Measurements from ENCODE around the gene SLCO1B1.

DNA sequence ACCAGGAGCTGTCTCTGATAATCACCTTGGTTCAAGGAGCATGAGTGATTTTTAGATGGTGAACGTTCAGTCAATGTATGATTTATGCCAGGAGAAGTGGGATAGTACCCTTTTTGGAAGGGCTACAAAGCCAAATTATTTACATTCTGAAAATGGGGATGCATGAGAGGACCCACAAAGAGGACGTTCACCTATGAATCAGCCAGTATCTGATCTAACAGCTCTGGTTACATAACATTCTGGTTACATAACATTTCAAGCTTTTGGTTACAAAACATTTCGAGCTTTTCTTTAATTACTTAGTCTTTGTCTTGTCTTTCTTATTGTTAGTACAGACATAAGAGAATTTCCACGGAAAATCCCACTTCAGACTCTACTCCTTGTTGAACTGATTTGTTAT lies 134.9 kb downstream of the SLCO1B1 start:
- TF ChIP-seq, protein P1, sequence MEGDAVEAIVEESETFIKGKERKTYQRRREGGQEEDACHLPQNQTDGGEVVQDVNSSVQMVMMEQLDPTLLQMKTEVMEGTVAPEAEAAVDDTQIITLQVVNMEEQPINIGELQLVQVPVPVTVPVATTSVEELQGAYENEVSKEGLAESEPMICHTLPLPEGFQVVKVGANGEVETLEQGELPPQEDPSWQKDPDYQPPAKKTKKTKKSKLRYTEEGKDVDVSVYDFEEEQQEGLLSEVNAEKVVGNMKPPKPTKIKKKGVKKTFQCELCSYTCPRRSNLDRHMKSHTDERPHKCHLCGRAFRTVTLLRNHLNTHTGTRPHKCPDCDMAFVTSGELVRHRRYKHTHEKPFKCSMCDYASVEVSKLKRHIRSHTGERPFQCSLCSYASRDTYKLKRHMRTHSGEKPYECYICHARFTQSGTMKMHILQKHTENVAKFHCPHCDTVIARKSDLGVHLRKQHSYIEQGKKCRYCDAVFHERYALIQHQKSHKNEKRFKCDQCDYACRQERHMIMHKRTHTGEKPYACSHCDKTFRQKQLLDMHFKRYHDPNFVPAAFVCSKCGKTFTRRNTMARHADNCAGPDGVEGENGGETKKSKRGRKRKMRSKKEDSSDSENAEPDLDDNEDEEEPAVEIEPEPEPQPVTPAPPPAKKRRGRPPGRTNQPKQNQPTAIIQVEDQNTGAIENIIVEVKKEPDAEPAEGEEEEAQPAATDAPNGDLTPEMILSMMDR (conservative IDR thresholded peaks at IDR 0.05; ENCODE audit: low read length): no peak
- TF ChIP-seq EZH2phosphoT487 (IDR thresholded peaks at IDR 0.05; ENCODE audit: borderline replicate concordance, low read depth, low read length): no peak
